Mesenchymal stem cell (in vitro differentiated cells and primary cell): Measurements from ENCODE around the gene SPSB3.
A peak's percentile ranks its signal among the peaks of the same experiment; 100 is the strongest.

ENCODE experiments used
- DNase-seq: peaks from one replicate; pipeline ENCODE4 v3.0.0-alpha.2; 2013
- H2AFZ ChIP-seq: one replicate; pipeline ENCODE4 v1.6.1; 2013; ENCODE audit warnings: low read depth, mild to moderate bottlenecking, control low read depth, inconsistent platforms, low read length, moderate library complexity
- H2AK5ac ChIP-seq: 2 replicates; pipeline ENCODE4 v1.6.1; 2013; ENCODE audit warnings: low read length, moderate library complexity, mild to moderate bottlenecking, inconsistent platforms; ENCODE audit not compliant: severe bottlenecking
- H2BK120ac ChIP-seq: one replicate; pipeline ENCODE4 v1.6.1; 2013; ENCODE audit warnings: low read depth, mild to moderate bottlenecking, inconsistent platforms, low read length, moderate library complexity
- H2BK12ac ChIP-seq, 2 experiments: one replicate each; pipeline ENCODE4 v1.6.1; 2013; ENCODE audit warnings: inconsistent platforms in 2 of 2, low read length in 2 of 2, mild to moderate bottlenecking in 2 of 2, moderate library complexity in 2 of 2, control low read depth in 1 of 2
- H2BK15ac ChIP-seq: one replicate; pipeline ENCODE4 v1.6.1; 2013; ENCODE audit warnings: mild to moderate bottlenecking, low read depth, inconsistent platforms; ENCODE audit not compliant: poor library complexity, severe bottlenecking
- H2BK5ac ChIP-seq: 2 replicates; pipeline ENCODE4 v1.6.1; 2013; ENCODE audit warnings: low read depth, mild to moderate bottlenecking, low read length, control low read depth, inconsistent platforms; ENCODE audit not compliant: poor library complexity, severe bottlenecking
- H3K14ac ChIP-seq, 2 experiments: one replicate each; pipeline ENCODE4 v1.6.1; 2013; ENCODE audit warnings: inconsistent platforms in 2 of 2, low read length in 2 of 2, control low read depth in 1 of 2, mild to moderate bottlenecking in 1 of 2, moderate library complexity in 1 of 2
- H3K18ac ChIP-seq, 2 experiments: one replicate each; pipeline ENCODE4 v1.6.1; 2013; ENCODE audit warnings: inconsistent platforms in 2 of 2, low read length in 2 of 2, control low read depth in 1 of 2, low read depth in 1 of 2, mild to moderate bottlenecking in 1 of 2
- H3K23ac ChIP-seq, 2 experiments: one replicate each; pipeline ENCODE4 v1.6.1; 2013; ENCODE audit warnings: inconsistent platforms in 2 of 2, low read length in 2 of 2, mild to moderate bottlenecking in 2 of 2, moderate library complexity in 2 of 2, control low read depth in 1 of 2
- H3K27ac ChIP-seq: 2 replicates; pipeline ENCODE4 v1.5.1; 2013; ENCODE audit warnings: mild to moderate bottlenecking, moderate library complexity, low read length, control low read depth, inconsistent platforms; ENCODE audit not compliant: poor library complexity, severe bottlenecking
- H3K27me3 ChIP-seq, 2 experiments: 2 replicates each; pipeline versions ENCODE4 v1.6.1 to v1.7.0; 2013; ENCODE audit warnings: low read length in 2 of 2, mild to moderate bottlenecking in 2 of 2, moderate library complexity in 2 of 2, control low read depth in 1 of 2, inconsistent platforms in 1 of 2; ENCODE audit not compliant: control insufficient read depth in 1 of 2, insufficient read depth in 1 of 2
- H3K36me3 ChIP-seq, 2 experiments: 2 replicates each; pipeline versions ENCODE4 v1.6.1 to v1.7.0; 2013; ENCODE audit warnings: low read length in 2 of 2, control low read depth in 1 of 2, inconsistent platforms in 1 of 2, low read depth in 1 of 2, mild to moderate bottlenecking in 1 of 2; ENCODE audit not compliant: insufficient read depth in 2 of 2, control insufficient read depth in 1 of 2
- H3K4ac ChIP-seq, 2 experiments: one replicate each; pipeline ENCODE4 v1.6.1; 2013; ENCODE audit warnings: inconsistent platforms in 2 of 2, low read length in 2 of 2, mild to moderate bottlenecking in 2 of 2, moderate library complexity in 2 of 2, control low read depth in 1 of 2, low read depth in 1 of 2
- H3K4me1 ChIP-seq: 2 replicates; pipeline ENCODE4 v1.6.1; 2013; ENCODE audit warnings: low read depth, low read length, control low read depth; ENCODE audit not compliant: control insufficient read depth, insufficient read depth
- H3K4me2 ChIP-seq: 2 replicates; pipeline ENCODE4 v1.6.1; 2013; ENCODE audit warnings: low read length, mild to moderate bottlenecking, inconsistent platforms; ENCODE audit not compliant: poor library complexity, severe bottlenecking
- H3K4me3 ChIP-seq, 2 experiments: 2 replicates each; pipeline versions ENCODE4 v1.5.1 to v1.7.0; 2013; ENCODE audit warnings: low read length in 2 of 2, mild to moderate bottlenecking in 2 of 2, control low read depth in 1 of 2, low read depth in 1 of 2; ENCODE audit not compliant: insufficient read depth in 1 of 2
- H3K79me1 ChIP-seq: replicated peaks from 2 replicates; pipeline ENCODE4 v1.6.1; 2013; ENCODE audit warnings: mild to moderate bottlenecking, control low read depth, low read length, inconsistent platforms; ENCODE audit not compliant: poor library complexity, severe bottlenecking
- H3K9ac ChIP-seq: 2 replicates; pipeline ENCODE4 v1.7.0; 2013; ENCODE audit warnings: mild to moderate bottlenecking, low read length, moderate library complexity
- H3K9me3 ChIP-seq: 2 replicates; pipeline ENCODE4 v1.7.0; 2013; ENCODE audit warnings: mild to moderate bottlenecking, low read length; ENCODE audit not compliant: control insufficient read depth
- H4K8ac ChIP-seq: one replicate; pipeline ENCODE4 v1.6.1; 2013; ENCODE audit warnings: inconsistent platforms, mild to moderate bottlenecking, low read length, moderate library complexity
- H4K91ac ChIP-seq: one replicate; pipeline ENCODE4 v1.6.1; 2013; ENCODE audit warnings: mild to moderate bottlenecking, low read length, inconsistent platforms
- WGBS: methylation state at CpG from one replicate; pipeline ENCODE4 v1.1.7; 2013; ENCODE audit warnings: mixed read lengths; 5-methylcytosine and 5-hydroxymethylcytosine counted together

SPSB3 gene

GRCh38 chr16:1771864-1772361, 10.5 kb downstream of the SPSB3 start:
- H2BK5ac ChIP-seq = no peak overlapping the region
- H3K4ac ChIP-seq = peak overlapping the region; percentile 67 to 87
- no peaks in the 10 kb centered on the region for H3K27me3 ChIP-seq
- no peak overlapping the region for H3K14ac ChIP-seq
- no peak overlapping the region for H2AK5ac ChIP-seq
- no peak overlapping the region for H2AFZ ChIP-seq
- H3K4me2 ChIP-seq = peak overlapping the region; percentile 55
- no peak overlapping the region for H2BK120ac ChIP-seq
- peak overlapping the region; percentile 45 for H4K8ac ChIP-seq
- 9% methylated on average over 20 of the region's 22 CpGs for WGBS
- H2BK12ac ChIP-seq = no peak overlapping the region
- H3K18ac ChIP-seq = no peak overlapping the region
- H4K91ac ChIP-seq = no peak overlapping the region
- peak overlapping the region; percentile 87 for H3K9ac ChIP-seq
- H3K9me3 ChIP-seq = no peaks in the 10 kb centered on the region
- H3K23ac ChIP-seq = no peak overlapping the region
- H3K4me3 ChIP-seq = peak overlapping the region; percentile 87 to 92
- H3K4me1 ChIP-seq = peaks cover 45% of the 10 kb centered on the region
- peaks cover 40 to 63% of the 10 kb centered on the region in 2 experiments for H3K36me3 ChIP-seq
- H2BK15ac ChIP-seq = no peak overlapping the region
- H3K27ac ChIP-seq = peak overlapping the region; percentile 64
- DNase-seq = peak; percentile 33
- peaks cover 26% of the 10 kb centered on the region for H3K79me1 ChIP-seq

GRCh38 chr16:1771188-1771863, 11.0 kb downstream of the SPSB3 start, which contains the start of gene NME3:
NME3 (minus strand) TSS chr16:1771543; CDS start chr16:1771534, 9 bp downstream.
- H3K79me1 ChIP-seq = peaks cover 24% of the 10 kb centered on the region
- peak within 1 kb of the TSS; percentile 62 for H2AFZ ChIP-seq
- H4K8ac ChIP-seq = peak within 1 kb of the TSS; percentile 47
- H3K4me2 ChIP-seq = peak within 1 kb of the TSS; percentile 77
- H3K23ac ChIP-seq = peak within 1 kb of the TSS in 1 of 2 experiments; percentile 70
- H2BK15ac ChIP-seq = peak within 1 kb of the TSS; percentile 64
- H3K4me1 ChIP-seq = peaks cover 45% of the 10 kb centered on the region
- peak within 1 kb of the TSS in 1 of 2 experiments; percentile 92 for H3K14ac ChIP-seq
- peak within 1 kb of the TSS; percentile 30 to 89 for H3K18ac ChIP-seq
- peaks cover 37 to 63% of the 10 kb centered on the region in 2 experiments for H3K36me3 ChIP-seq
- WGBS = 2% methylated on average over 47 of the region's 79 CpGs
- peak within 1 kb of the TSS; percentile 67 to 87 for H3K4ac ChIP-seq
- peak within 1 kb of the TSS in 1 of 2 experiments; percentile 49 for H2BK12ac ChIP-seq
- H3K27ac ChIP-seq = peak within 1 kb of the TSS; percentile 64
- H4K91ac ChIP-seq = peak within 1 kb of the TSS; percentile 46
- H2BK5ac ChIP-seq = no peak within 1 kb of the TSS
- peak; percentile 75 for DNase-seq
- H2AK5ac ChIP-seq = no peak within 1 kb of the TSS
- peak within 1 kb of the TSS; percentile 11 for H2BK120ac ChIP-seq
- H3K4me3 ChIP-seq = peak within 1 kb of the TSS; percentile 87 to 92
- no peaks in the 10 kb centered on the region for H3K9me3 ChIP-seq
- H3K9ac ChIP-seq = peak within 1 kb of the TSS; percentile 87
- H3K27me3 ChIP-seq = no peaks in the 10 kb centered on the region

GRCh38 chr16:1770328-1771187, 11.8 kb downstream of the SPSB3 start:
- Histone ChIP-seq H3K9me3 (no peaks in the 10 kb centered on the region), H3K4me2 (peak overlapping the region; percentile 77), H3K23ac (no peak overlapping the region), H2BK12ac (peak overlapping the region in 1 of 2 experiments; percentile 4), H2BK15ac (peak overlapping the region; percentile 48), H4K91ac (no peak overlapping the region), H3K27ac (no peak overlapping the region), H3K9ac (peak overlapping the region; percentile 76), H3K4me1 (peaks cover 41% of the 10 kb centered on the region), H2AFZ (peak overlapping the region; percentile 3), H3K79me1 (peaks cover 17% of the 10 kb centered on the region), H3K4ac (peak overlapping the region; percentile 9 to 62), H2BK5ac (no peak overlapping the region), H3K36me3 (peaks cover 37 to 63% of the 10 kb centered on the region in 2 experiments), H3K4me3 (peak overlapping the region; percentile 87 to 92), H3K14ac (peak overlapping the region in 1 of 2 experiments; percentile 26), H3K27me3 (no peaks in the 10 kb centered on the region), H2AK5ac (no peak overlapping the region), H4K8ac (peak overlapping the region; percentile 47), H3K18ac (peak overlapping the region; percentile 30 to 61), H2BK120ac (peak overlapping the region; percentile 11)
- DNase-seq = peak; percentile 64
- 32% methylated on average over 59 of the region's 81 CpGs for WGBS
